ENCODE measurements around the gene CYP19A1. TPM values are rescaled to one million over a fixed set of nuclear protein-coding genes. Genes with fewer than 3 reads are reported as not detected.

Gene CYP19A1
- total and polyA plus RNA-seq, 4 donors, result 0.29 to 1.4 (median 0.84) TPM

DNA sequence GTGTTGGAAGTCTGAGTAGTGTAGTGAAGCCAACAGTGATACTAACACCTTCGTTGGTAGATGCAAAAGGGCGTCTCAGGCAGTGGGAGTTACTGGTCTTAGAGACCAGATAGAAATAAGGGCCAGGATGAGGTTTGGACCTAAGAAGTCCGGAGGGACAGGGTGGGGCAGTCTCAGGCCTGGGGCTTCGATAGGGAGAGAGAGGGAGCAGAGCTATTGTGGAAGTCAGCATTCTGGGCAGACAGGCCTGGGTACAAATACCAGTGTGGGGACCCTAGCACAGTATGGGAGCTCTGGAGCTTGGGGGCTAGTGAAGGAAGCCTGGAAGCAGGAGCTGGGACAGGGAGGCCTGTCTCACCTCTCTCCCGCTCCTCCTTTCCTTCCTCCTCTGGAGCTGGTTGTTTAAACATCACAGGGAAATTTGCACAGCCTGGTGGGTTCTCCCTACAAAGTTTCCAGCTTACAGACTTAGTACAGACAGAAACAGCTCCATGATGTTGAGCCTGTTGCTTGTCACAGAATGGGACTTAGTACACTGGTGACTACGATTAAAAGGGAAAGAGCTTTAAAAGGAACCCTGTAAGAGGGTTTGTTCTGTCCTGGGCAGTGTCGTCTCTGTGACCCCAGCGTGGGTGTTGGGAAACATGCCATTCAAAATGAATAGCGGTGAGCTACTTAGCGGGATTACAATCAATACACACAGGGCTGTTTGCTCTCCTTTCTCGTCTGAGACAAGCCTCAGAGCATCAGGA is 167.3 kb downstream of the CYP19A1 start:
- DNase-seq (ENCODE audit: low read depth in 4 of 6, low spot score in 6 of 6), result no peak
- Histone ChIP-seq H3K36me3 (ENCODE audit: control insufficient read depth, insufficient read depth, low read length) (no peaks in the 10 kb centered on the region), H3K27me3 (ENCODE audit: control insufficient read depth, insufficient read depth, low read length) (no peaks in the 10 kb centered on the region), H3K4me1 (ENCODE audit: control insufficient read depth, insufficient read depth, low read length) (no peaks in the 10 kb centered on the region), H3K27ac (ENCODE audit: low read depth, low read length) (no peak overlapping the region), H3K4me3 (ENCODE audit: low read depth, low read length) (no peak overlapping the region), H3K9me3 (ENCODE audit: control insufficient read depth, insufficient read depth, low read length) (no peaks in the 10 kb centered on the region)
- WGBS (ENCODE audit: insufficient coverage), result 67% methylated on average over 10 of the region's 11 CpGs

- Histone ChIP-seq H3K4me1 (ENCODE audit: control insufficient read depth, insufficient read depth, low read length) (peaks cover 2% of the 10 kb centered on the region), H3K27ac (ENCODE audit: low read depth, low read length) (no peak overlapping the region), H3K9me3 (ENCODE audit: control insufficient read depth, insufficient read depth, low read length) (no peaks in the 10 kb centered on the region), H3K36me3 (ENCODE audit: control insufficient read depth, insufficient read depth, low read length) (no peaks in the 10 kb centered on the region), H3K27me3 (ENCODE audit: control insufficient read depth, insufficient read depth, low read length) (no peaks in the 10 kb centered on the region), H3K4me3 (ENCODE audit: low read depth, low read length) (no peak overlapping the region)
- DNase-seq (ENCODE audit: low read depth in 4 of 6, low spot score in 6 of 6), result no peak
These were observed 169.7 kb downstream of the CYP19A1 start for GRCh38 chr15:51168700-51169099.

DNA sequence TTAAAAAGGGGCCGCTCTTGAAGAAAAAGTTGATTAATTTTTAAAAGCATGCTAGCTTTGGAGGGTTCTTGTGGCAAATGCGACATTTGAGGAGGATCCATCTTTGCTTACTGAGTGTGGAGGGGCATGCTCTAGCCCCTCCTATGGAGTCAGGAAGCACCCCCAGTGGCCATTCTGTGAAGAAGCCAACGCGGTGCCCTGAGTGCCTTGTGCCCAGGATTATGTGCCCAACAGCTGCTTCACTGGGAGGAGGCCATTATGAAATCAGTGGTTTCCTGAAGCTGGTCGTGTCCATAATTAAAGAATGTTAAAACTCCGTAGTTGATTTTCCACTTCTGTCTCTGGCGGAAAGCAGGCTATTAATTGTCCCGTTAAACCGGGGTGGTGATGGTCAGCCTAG is 174.6 kb downstream of the CYP19A1 start:
- Histone ChIP-seq H3K27ac (ENCODE audit: low read depth, low read length) (no peak overlapping the region), H3K4me1 (ENCODE audit: control insufficient read depth, insufficient read depth, low read length) (peaks cover 10% of the 10 kb centered on the region), H3K27me3 (ENCODE audit: control insufficient read depth, insufficient read depth, low read length) (no peaks in the 10 kb centered on the region), H3K36me3 (ENCODE audit: control insufficient read depth, insufficient read depth, low read length) (no peaks in the 10 kb centered on the region), H3K4me3 (ENCODE audit: low read depth, low read length) (no peak overlapping the region), H3K9me3 (ENCODE audit: control insufficient read depth, insufficient read depth, low read length) (no peaks in the 10 kb centered on the region)
- 75% methylated on average over 9 of the region's 9 CpGs for WGBS (ENCODE audit: insufficient coverage)
- no peak for DNase-seq (ENCODE audit: low read depth in 4 of 6, low spot score in 6 of 6)

GRCh38 chr15:51162865-51163762 is 175.3 kb downstream of the CYP19A1 start:
- H3K4me3 ChIP-seq (ENCODE audit: low read depth, low read length), result peak overlapping the region; percentile 1
- no peaks in the 10 kb centered on the region for H3K27me3 ChIP-seq (ENCODE audit: control insufficient read depth, insufficient read depth, low read length)
- H3K4me1 ChIP-seq (ENCODE audit: control insufficient read depth, insufficient read depth, low read length), result peaks cover 10% of the 10 kb centered on the region
- no peaks in the 10 kb centered on the region for H3K9me3 ChIP-seq (ENCODE audit: control insufficient read depth, insufficient read depth, low read length)
- H3K27ac ChIP-seq (ENCODE audit: low read depth, low read length), result no peak overlapping the region
- DNase-seq (ENCODE audit: low read depth in 4 of 6, low spot score in 6 of 6), result peak in 2 of 6 donors; percentile 83 to 85
- no peaks in the 10 kb centered on the region for H3K36me3 ChIP-seq (ENCODE audit: control insufficient read depth, insufficient read depth, low read length)
- WGBS (ENCODE audit: insufficient coverage), result 32% methylated on average over 3 of the region's 8 CpGs

- no peak for DNase-seq (ENCODE audit: low read depth in 4 of 6, low spot score in 6 of 6)
- WGBS (ENCODE audit: insufficient coverage), result 81% methylated on average over 2 of the region's 3 CpGs
- Histone ChIP-seq H3K4me3 (ENCODE audit: low read depth, low read length) (no peak overlapping the region), H3K9me3 (ENCODE audit: control insufficient read depth, insufficient read depth, low read length) (no peaks in the 10 kb centered on the region), H3K4me1 (ENCODE audit: control insufficient read depth, insufficient read depth, low read length) (peaks cover 10% of the 10 kb centered on the region), H3K36me3 (ENCODE audit: control insufficient read depth, insufficient read depth, low read length) (no peaks in the 10 kb centered on the region), H3K27ac (ENCODE audit: low read depth, low read length) (no peak overlapping the region), H3K27me3 (ENCODE audit: control insufficient read depth, insufficient read depth, low read length) (no peaks in the 10 kb centered on the region)
These were observed 176.7 kb downstream of the CYP19A1 start for GRCh38 chr15:51161491-51162220.

- peak in 2 of 6 donors; percentile 38 to 40 for DNase-seq (ENCODE audit: low read depth in 4 of 6, low spot score in 6 of 6)
- Histone ChIP-seq H3K9me3 (ENCODE audit: control insufficient read depth, insufficient read depth, low read length) (no peaks in the 10 kb centered on the region), H3K27me3 (ENCODE audit: control insufficient read depth, insufficient read depth, low read length) (no peaks in the 10 kb centered on the region), H3K4me3 (ENCODE audit: low read depth, low read length) (no peak overlapping the region), H3K27ac (ENCODE audit: low read depth, low read length) (no peak overlapping the region), H3K4me1 (ENCODE audit: control insufficient read depth, insufficient read depth, low read length) (peaks cover 15% of the 10 kb centered on the region), H3K36me3 (ENCODE audit: control insufficient read depth, insufficient read depth, low read length) (no peaks in the 10 kb centered on the region)
- WGBS (ENCODE audit: insufficient coverage), result 40% methylated on average over 3 of the region's 7 CpGs
These were observed 177.9 kb downstream of the CYP19A1 start for GRCh38 chr15:51160484-51160883.

Small RNA genes lying within 50 kb of the gene (small RNA-seq; reads per million reads assigned to genes)
- not detected for gene AC020891.4 (ENCODE audit: low replicate concordance)
- gene MIR4713 (ENCODE audit: low replicate concordance), result not detected
- gene MIR7973-1 (ENCODE audit: low replicate concordance), result not detected

Other genes with a start within 250 kb of the CYP19A1 start
- 1 to 10 TPM; 3.8 to 8.2 TPM for gene TNFAIP8L3, start 243.7 kb downstream of the CYP19A1 start, total RNA-seq
- 1 to 10 TPM; 6.6 to 7.1 TPM for gene TNFAIP8L3, start 243.7 kb downstream of the CYP19A1 start, polyA plus RNA-seq (ENCODE audit: insufficient read length in 2 of 2)
- 10 to 100 TPM in 1 of 2 donors, 1 to 10 TPM in 1; 5.1 to 34.7 TPM for gene GLDN, start 3.1 kb upstream of the CYP19A1 start, total RNA-seq
- gene GLDN, start 3.1 kb upstream of the CYP19A1 start, polyA plus RNA-seq (ENCODE audit: insufficient read length in 2 of 2), result 1 to 10 TPM; 4.4 to 4.6 TPM

All from spinal cord (tissue), 10 donors.